AG08395 (cell line): ENCODE measurements around the gene NDUFAB1.
"Not testable (repeated sequence)": the region's sequence is repeated elsewhere in the genome, so short reads cannot be mapped to it uniquely, and the experiment has no call there.

Source experiments
- DNase-seq: peaks from one replicate; pipeline ENCODE4 v3.0.0; 2012; ENCODE audit warnings: mixed read lengths, low spot score

NDUFAB1 gene

GRCh38 chr16:23595951-23596720, at the start of gene NDUFAB1:
TSS of gene NDUFAB1 (minus strand) at chr16:23596316. CDS start at chr16:23596290, 26 bp downstream.
- DNase-seq: peak; percentile 92

DNA sequence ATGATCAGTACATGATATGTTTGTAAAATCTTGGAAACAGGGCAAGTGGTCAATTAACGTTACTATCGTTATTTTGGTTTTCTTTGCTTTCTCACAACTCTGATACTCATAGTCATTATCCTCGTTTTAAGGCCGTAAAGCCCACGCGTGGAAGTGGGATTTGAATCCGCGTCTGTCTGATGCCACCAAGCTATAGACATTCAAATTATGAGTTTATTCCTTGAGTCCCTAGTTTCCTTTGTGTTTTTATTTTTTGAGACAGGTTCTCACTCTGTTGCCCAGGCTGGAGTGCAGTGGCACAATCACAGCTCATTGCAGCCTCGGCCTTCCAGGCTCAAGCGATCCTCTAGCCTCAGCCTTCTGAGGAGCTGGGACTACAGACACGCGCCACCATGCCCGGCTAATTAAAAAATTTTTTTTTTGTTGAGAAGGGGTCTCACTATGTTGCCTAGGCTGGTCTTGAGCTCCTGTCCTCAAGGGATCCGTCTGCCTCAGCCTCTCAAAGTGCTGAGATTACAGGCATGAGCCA, 46.2 kb upstream of the NDUFAB1 start:
- no peak for DNase-seq

DNA sequence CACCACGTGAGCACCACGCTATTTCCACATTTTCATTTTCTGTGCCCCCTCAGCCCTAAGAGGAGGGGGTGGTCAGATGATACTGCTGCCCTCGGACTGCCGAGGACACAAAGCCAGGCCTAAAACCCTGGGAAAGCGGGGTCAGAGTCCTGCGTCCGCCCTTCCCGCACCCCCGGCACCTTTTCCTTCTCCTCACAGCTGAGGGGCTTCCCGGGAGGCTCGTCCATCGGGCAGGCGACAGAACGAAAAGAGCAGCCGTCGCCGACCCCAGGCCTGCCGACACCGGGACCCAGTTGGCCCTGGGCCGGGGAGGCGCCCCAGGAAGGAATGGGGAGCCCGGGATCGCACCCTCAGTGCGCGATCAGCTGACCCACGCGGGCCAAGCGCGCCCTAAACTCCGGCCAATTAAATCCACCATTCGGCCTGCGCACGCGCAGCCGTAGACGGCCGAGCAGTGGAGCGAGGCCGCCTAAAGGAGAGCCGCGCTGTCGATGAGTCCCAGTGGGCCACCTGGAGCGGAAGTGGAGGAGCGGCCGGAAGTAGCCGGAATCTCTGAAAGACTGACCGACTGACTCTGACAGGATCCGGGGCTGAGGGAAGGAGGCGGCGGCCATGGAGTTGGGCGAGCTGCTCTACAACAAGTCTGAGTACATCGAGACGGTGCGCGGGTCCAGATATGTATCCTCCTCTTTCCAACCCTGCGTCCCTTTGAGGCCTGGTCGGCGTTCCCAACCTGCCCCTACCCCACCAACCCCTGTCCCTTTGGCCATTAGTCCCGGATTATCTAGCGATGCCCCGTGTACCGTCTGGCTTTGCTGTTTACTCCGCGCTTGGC, 45.0 kb upstream of the NDUFAB1 start, which contains the start of the genes DCTN5 and PALB2:
TSS of gene DCTN5 (plus strand) at position 536 of the 835 bp plus-strand sequence. CDS start at position 613, 77 bp downstream.
TSS of gene PALB2 (minus strand) at position 380 of the 835 bp plus-strand sequence. CDS start at position 227, 153 bp downstream.
- peak; percentile 99 for DNase-seq

DNA sequence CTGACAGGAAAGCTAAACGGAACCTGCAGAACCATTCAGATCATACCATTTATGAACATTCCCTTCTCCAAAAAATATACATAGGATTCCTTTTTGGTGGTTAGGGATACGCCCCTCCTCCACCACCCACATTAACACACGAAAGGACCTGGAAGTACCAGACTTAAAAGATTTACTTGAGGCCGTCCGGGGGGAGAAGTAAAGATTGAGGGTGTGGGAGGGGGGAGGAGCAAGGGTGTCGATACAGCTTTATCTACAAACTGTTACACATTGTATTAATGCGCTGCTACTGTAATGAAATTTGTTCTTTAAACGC, 44.5 kb upstream of the NDUFAB1 start:
- DNase-seq: no peak

DNA sequence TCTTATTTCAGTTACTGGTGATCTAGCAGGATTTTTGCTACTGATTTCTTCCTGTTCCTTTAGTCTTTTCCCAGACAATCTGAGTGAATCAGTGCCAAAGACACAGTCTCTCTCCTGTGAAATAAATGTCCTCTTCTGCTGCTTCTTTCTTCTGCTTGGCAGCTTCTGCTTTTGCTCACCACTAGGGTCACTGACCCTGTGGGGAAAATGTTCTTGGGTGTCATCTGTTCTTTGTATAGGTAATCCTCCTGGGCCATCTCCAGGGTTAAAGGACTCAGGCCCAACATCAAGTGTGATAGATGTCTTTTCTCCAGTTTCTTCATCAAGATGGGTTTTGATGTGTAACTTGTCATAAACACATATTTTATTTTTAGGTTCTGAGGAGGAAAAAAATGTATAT, 39.8 kb upstream of the NDUFAB1 start:
- no peak for DNase-seq

- DNase-seq: no peak
Observed at GRCh38 chr16:23634461-23635036, 38.4 kb upstream of the NDUFAB1 start.

DNA sequence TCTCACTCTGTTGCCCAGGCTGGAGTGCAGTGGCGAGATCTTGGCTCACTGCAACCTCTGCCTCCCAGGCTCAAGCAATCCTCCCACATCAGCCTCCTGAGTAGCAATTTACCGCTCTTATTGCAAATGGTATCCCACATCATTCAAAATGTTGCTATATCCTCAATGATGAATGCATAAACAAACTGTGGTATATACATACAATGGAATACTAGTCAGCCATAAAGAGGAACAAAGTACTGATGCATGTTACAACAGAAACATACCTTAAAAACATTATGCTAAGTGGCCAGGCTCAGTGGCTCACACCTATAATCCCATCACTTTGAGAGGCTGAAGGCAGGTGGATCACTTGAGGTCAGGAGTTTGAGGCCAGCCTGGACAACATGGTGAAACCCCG, 35.8 kb upstream of the NDUFAB1 start:
- not testable (repeated sequence) for DNase-seq

- no peak for DNase-seq
Observed at GRCh38 chr16:23629516-23629915, 33.4 kb upstream of the NDUFAB1 start.

- no peak for DNase-seq
Observed at GRCh38 chr16:23624092-23624491, 28.0 kb upstream of the NDUFAB1 start.

DNA sequence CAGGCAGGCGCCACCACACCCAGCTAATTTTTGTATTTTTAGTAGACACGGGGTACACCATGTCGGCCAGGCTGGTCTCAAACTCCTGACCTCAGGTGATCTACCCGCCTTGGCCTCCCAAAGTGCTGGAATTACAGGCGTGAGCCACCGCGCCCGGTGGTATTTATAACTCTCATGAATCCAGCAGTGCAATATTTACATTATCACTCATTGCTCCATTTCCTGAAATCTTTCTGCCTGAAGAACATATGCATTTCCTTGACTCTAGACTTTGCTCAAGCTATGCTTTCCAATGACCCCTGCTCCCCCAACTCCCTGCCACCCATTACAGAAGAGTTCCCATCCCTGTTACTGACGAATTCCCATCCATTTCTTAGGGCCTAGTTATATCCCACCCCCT, 19.7 kb upstream of the NDUFAB1 start:
- DNase-seq: no peak

DNA sequence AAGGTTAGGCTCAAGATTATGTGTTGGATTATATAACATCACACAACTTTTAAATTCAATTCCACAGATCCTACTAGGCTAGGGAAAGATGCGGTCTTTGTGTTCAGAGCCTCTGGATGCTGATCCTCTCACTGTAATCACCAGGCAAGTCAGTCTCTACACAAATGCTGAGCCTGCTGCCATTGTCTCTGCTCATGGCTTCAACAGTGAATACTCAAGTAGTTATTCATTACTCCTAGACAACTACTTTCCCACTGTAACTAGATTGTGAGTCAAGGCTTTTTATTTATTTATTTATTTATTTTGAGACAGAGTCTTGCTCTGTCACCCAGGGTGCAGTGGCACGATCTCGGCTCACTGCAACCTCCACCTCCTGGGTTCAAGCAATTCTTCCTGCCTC, 15.8 kb upstream of the NDUFAB1 start:
- DNase-seq: no peak

DNA sequence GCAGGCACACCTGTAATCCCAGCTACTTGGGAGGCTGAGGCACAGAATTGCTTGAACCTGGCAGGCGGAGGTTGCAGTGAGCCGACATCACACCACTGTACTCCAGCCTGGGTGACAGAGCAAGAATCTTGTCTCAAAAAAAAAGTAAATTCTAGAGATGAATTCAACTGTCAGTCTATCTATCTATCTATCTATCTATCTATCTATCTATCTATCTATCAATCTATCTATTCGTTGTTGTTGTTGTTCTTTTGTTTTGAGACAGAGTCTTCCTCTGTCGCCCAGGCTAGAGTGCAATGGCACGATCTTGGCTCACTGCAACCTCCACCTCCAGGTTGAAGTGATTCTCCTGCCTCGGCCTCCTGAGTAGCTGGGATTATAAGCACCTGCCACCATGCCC, 14.8 kb upstream of the NDUFAB1 start:
- not testable (repeated sequence) for DNase-seq

GRCh38 chr16:23609929-23610328, 13.8 kb upstream of the NDUFAB1 start:
- no peak for DNase-seq

DNA sequence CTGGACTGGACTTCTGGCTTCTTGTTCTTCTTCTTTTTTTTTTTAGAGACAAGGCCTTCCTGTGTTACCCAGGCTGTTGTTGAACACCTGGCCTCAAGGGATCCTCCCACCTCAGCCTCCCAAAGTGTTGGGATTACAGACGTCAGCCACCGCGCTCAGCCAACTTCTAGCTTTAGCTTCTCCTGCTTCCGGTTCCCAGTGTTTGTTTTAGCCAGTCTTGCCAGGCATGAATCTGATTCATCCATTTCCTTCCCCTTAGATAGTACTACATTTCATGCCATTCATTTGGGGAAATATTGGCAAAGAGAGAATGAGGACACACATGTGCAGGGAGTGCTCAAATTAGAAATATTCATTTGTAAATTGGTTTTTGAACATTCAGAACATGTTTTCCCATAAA, 12.1 kb upstream of the NDUFAB1 start:
- no peak for DNase-seq

- no peak for DNase-seq
Observed at GRCh38 chr16:23607726-23608125, 11.6 kb upstream of the NDUFAB1 start.

DNA sequence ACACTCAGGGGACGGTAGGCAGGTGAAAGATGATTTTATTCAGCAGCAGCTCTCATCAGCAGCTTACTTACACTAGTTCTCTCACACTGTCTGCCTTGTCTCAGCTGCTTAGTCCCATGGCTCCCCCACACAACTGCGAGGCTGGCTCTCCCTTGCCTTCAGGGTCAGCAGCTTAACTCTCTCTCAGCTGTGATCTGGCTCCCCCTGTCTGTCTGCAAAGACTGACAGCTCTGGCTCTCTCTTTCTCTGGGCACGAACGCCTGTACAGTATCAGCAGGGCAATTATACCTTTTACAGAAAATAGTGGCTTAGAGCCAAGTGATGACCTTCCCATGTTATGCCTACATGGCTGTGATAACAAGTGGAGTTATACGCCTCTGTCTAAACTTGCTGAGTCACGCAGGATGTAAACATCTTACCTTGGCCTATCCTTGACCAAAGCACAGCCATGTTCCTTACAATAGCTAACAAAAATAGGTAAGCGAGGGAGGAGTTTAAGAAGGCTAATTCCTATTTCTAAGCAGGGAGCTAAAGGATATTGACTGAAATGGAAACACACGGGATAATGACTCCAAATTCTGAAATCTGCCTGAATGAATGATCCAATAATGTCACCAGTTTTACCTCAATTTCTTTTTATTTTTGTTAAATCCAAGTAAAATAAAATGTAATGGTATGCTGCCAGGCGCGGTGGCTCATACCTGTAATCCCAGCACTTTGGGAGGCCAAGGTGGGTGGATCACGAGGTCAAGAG, 1.1 kb upstream of the NDUFAB1 start:
- DNase-seq: no peak

- no peak for DNase-seq
Observed at GRCh38 chr16:23595246-23595950, 718 bp downstream of the NDUFAB1 start.

- DNase-seq: no peak
Observed at GRCh38 chr16:23594186-23594585, 1.9 kb downstream of the NDUFAB1 start.

DNA sequence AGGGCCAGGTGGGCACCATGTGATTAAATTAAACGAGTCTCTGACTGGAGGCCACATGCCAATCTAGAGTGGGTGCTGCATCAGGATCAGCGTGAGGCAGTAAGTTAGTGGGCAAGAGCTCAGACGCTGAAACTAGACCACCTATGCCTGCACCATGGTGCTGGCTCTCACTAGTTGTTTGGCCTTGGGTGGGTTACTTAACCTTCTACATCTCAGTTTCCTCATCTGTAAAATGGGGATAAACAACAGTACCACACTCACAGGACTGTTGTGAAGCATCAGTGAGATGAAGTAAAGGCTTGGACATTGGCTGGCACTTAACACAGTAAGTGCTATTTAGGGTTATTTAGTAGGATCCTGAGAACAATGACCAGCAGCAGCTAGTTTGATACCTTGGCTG, 5.9 kb downstream of the NDUFAB1 start:
- DNase-seq: no peak

DNA sequence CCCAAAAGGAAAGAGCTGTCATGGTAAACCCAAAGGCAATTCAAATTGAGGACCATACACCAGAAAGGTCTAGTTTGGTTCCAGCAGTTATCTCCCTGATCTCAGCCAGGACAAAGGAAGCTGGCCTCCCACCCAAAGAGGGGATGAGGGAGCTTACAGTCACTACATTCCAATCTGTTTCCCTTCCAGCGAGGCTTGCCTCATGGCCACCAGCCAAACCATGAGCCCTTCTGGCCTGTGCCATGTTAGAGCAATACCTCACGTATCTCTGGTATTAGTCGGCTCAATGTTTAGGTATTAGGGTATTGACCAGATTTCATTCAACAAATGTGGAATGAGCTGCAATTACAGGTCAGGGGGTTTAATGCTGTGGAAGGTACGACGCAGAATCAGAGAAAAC, 8.4 kb downstream of the NDUFAB1 start:
- peak; percentile 80 for DNase-seq
